GM19239 (cell line): ENCODE measurements around the gene AMN1.

ENCODE experiments used
- DNase-seq: peaks from one replicate; pipeline ENCODE4 v3.0.0; 2011; ENCODE audit warnings: low spot score; ENCODE audit not compliant: insufficient read length
- FAIRE-seq: peaks from 2 replicates; lab custom pipeline; 2011; peaks lifted over from hg19 to GRCh38; lab: Jason Lieb, UNC

AMN1 gene

GRCh38 chr12:31641509-31642090 lies 87.2 kb downstream of the AMN1 start:
- FAIRE-seq (no peak), DNase-seq (no peak)

GRCh38 chr12:31634620-31635019 lies 94.2 kb downstream of the AMN1 start:
- DNase-seq (no peak), FAIRE-seq (no peak)

DNA sequence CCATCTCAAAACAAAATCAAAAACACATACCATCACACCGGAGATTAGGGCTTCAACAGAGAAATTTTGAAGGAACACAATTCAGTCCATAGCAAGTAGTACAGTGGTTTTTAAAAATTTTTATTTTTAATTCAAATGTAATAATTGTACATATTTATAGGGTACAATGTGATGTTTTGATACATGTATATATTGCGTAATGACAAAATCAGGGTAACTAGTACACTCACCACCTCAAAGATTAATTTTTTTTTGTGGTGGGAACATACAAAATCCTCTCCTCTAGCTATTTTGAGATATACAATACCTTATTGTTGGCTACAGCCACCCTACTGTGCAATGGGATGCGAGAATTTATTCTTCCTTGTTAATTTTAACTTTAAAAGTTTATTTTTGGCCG lies 95.4 kb downstream of the AMN1 start:
- FAIRE-seq (no peak), DNase-seq (no peak)

DNA sequence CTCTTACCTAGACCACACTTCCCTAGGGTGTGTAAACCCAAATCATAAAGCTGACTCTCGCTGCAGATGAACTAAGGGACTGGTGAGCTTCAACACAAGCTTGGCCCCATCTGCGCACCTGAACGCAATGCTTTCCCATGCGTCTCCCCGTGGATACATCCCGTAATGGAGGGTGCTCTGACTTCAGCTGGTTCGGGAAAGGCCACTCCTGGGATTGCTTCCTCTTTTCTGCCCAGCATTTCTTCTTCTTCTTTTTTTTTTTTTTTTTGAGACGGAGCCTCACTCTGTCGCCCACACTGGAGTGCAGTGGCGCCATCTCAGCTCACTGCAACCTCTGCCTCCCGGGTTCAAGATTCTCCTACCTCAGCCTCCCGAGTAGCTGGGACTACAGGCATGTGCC lies 97.0 kb downstream of the AMN1 start:
- FAIRE-seq: no peak
- DNase-seq: no peak

DNA sequence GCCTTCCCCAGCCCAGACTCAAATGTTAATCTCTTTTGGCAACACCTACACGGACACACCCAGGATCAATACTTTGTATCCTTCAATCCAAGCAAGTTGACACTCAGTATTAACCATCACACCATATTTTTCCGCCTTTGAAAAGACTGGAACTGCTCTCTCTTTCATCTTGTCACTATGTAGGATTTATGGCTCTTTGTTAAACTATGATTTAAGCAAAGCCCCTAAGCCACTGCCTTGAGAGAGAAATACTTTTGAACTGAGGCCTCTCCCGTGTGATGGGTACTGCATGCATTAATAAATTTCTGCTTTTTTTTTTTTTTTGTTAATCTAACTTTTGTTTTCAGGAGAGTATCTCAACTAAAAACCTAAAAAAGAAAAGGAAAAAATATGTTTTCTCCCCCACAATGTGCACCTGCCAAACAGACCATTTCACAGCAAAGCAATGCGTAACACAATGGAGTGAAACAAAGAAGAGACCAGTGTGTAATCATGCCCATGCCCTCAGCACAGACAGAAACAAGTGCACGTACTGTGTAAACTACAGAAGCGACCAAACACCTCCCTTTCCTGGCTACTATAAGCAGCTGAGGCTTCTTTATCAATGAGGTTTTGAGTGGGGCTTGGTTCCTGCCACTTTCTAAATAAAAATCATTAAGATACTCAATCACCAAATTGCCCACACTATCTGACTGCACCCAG lies 97.6 kb downstream of the AMN1 start:
- no peak for FAIRE-seq
- DNase-seq: no peak

- no peak for FAIRE-seq
- DNase-seq: no peak
Measured at GRCh38 chr12:31629756-31630732, 98.8 kb downstream of the AMN1 start.

GRCh38 chr12:31627456-31628054 lies 101.3 kb downstream of the AMN1 start:
- no peak for FAIRE-seq
- no peak for DNase-seq

GRCh38 chr12:31626270-31626995 lies 102.4 kb downstream of the AMN1 start:
- FAIRE-seq (no peak), DNase-seq (no peak)

DNA sequence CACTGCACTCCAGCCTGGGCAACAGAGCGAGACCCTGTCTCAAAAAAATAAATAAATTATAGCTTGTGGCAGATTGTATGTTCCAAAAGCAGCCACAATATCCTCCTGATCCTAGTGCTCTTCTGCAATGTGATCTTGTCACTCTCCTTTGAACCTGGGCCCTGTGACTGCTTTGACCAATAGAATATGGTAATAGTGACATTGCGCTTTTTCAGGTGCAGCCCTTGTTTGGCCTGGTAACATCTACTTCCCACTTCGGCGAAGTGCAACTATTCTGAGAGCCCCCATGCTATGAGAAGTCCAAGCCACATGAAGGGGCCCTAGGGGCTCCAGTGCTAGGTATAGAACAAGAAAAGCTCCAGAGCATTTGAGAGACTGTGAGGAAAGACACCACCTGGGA lies 106.8 kb downstream of the AMN1 start:
- no peak for DNase-seq
- FAIRE-seq: no peak
